Measurements from ENCODE around the gene GNAT2.

GNAT2 gene

GRCh38 chr1:109609881-109610280 is 9.5 kb downstream of the GNAT2 start:
- DNase-seq (ENCODE audit: low read depth): no peak

- no peak for DNase-seq (ENCODE audit: low read depth)
Measured at GRCh38 chr1:109605381-109605780, 14.0 kb downstream of the GNAT2 start.

- DNase-seq (ENCODE audit: low read depth): no peak
Measured at GRCh38 chr1:109603229-109603628, 16.2 kb downstream of the GNAT2 start.

GRCh38 chr1:109598655-109599054 is 20.8 kb downstream of the GNAT2 start:
- no peak for DNase-seq (ENCODE audit: low read depth)

- DNase-seq (ENCODE audit: low read depth): no peak
Measured at GRCh38 chr1:109598156-109598555, 21.3 kb downstream of the GNAT2 start.

GRCh38 chr1:109595531-109595930 is 23.9 kb downstream of the GNAT2 start:
- peak; percentile 74 for DNase-seq (ENCODE audit: low read depth)

- DNase-seq (ENCODE audit: low read depth): no peak
Measured at GRCh38 chr1:109592916-109593315, 26.5 kb downstream of the GNAT2 start.

- DNase-seq (ENCODE audit: low read depth): no peak
Measured at GRCh38 chr1:109589679-109590078, 29.7 kb downstream of the GNAT2 start.

GRCh38 chr1:109589177-109589576 is 30.2 kb downstream of the GNAT2 start:
- DNase-seq (ENCODE audit: low read depth): no peak

- DNase-seq (ENCODE audit: low read depth): no peak
Measured at GRCh38 chr1:109586055-109586454, 33.4 kb downstream of the GNAT2 start.

GRCh38 chr1:109584766-109585165 is 34.6 kb downstream of the GNAT2 start:
- no peak for DNase-seq (ENCODE audit: low read depth)

GRCh38 chr1:109582021-109582420 is 37.4 kb downstream of the GNAT2 start:
- no peak for DNase-seq (ENCODE audit: low read depth)

GRCh38 chr1:109579491-109579890 is 39.9 kb downstream of the GNAT2 start:
- peak; percentile 28 for DNase-seq (ENCODE audit: low read depth)

GRCh38 chr1:109578947-109579443 is 40.4 kb downstream of the GNAT2 start:
- DNase-seq (ENCODE audit: low read depth): peak; percentile 29

- no peak for DNase-seq (ENCODE audit: low read depth)
Measured at GRCh38 chr1:109573785-109574184, 45.6 kb downstream of the GNAT2 start.

GRCh38 chr1:109570414-109570813 is 49.0 kb downstream of the GNAT2 start:
- peak; percentile 23 for DNase-seq (ENCODE audit: low read depth)

GRCh38 chr1:109569323-109569722 is 50.1 kb downstream of the GNAT2 start:
- DNase-seq (ENCODE audit: low read depth): no peak

- DNase-seq (ENCODE audit: low read depth): no peak
Measured at GRCh38 chr1:109567877-109568672, 51.3 kb downstream of the GNAT2 start.

GRCh38 chr1:109566982-109567381 is 52.4 kb downstream of the GNAT2 start:
- no peak for DNase-seq (ENCODE audit: low read depth)

- DNase-seq (ENCODE audit: low read depth): no peak
Measured at GRCh38 chr1:109565241-109565640, 54.2 kb downstream of the GNAT2 start.

- DNase-seq (ENCODE audit: low read depth): no peak
Measured at GRCh38 chr1:109564194-109564878, 55.1 kb downstream of the GNAT2 start.

GRCh38 chr1:109559995-109560394 is 59.4 kb downstream of the GNAT2 start:
- peak; percentile 39 for DNase-seq (ENCODE audit: low read depth)

GRCh38 chr1:109557520-109557919 is 61.9 kb downstream of the GNAT2 start:
- DNase-seq (ENCODE audit: low read depth): no peak
